WTC11 (cell line): Measurements from ENCODE around the gene ASXL3. TPM values are rescaled to one million over a fixed set of nuclear protein-coding genes. Genes with fewer than 3 reads are reported as not detected.

Experiments used
- ATAC-seq: fragments of 200-7000 bp; cut with Tn5 transposase; 2 replicates; pipeline ENCODE4 v1.10.0; 2021; ENCODE audit warnings: mild to moderate bottlenecking, moderate library complexity
- CTCF ChIA-PET: fragments of 300-600 bp; sonication (Branson Sonifier 250); formaldehyde crosslinking; loops from one replicate; lab custom pipeline; 2021; ENCODE audit warnings: antibody characterized with exemption; lab: Charles Lee
- POLR2A ChIA-PET: fragments of 350-600 bp; sonication (Branson Sonifier 250); formaldehyde crosslinking; loops from one replicate; lab custom pipeline; 2021; ENCODE audit warnings: antibody characterized with exemption; lab: Charles Lee
- DNase-seq: peaks from one replicate; pipeline ENCODE4 v3.0.0; 2021; ENCODE audit warnings: low spot score
- H3K27ac Mint-ChIP-seq: 2 replicates; pipeline ENCODE4 v1.8.0; 2021; ENCODE audit warnings: mixed read lengths
- H3K27me3 Mint-ChIP-seq: 2 replicates; pipeline ENCODE4 v1.8.0; 2021; ENCODE audit warnings: low read depth, mild to moderate bottlenecking, moderate library complexity, mixed read lengths
- H3K36me3 Mint-ChIP-seq: 2 replicates; pipeline ENCODE4 v1.8.0; 2021; ENCODE audit warnings: mixed read lengths
- H3K4me1 Mint-ChIP-seq: 2 replicates; pipeline ENCODE4 v1.8.0; 2022; ENCODE audit warnings: mixed read lengths
- H3K4me3 Mint-ChIP-seq: 2 replicates; pipeline ENCODE4 v1.8.0; 2021; ENCODE audit warnings: mild to moderate bottlenecking, moderate library complexity, mixed read lengths
- H3K9me3 Mint-ChIP-seq: 2 replicates; pipeline ENCODE4 v1.8.0; 2021; ENCODE audit warnings: mixed read lengths
- E2F1 ChIP-seq: sonication (generic); formaldehyde crosslinking; IDR thresholded peaks from 2 replicates; pipeline ENCODE4 v1.8.0; 2022; ENCODE audit warnings: mild to moderate bottlenecking, missing genetic modification reagents
- E2F5 ChIP-seq: sonication (generic); formaldehyde crosslinking; IDR thresholded peaks from 2 replicates; pipeline ENCODE4 v1.8.1; 2022; ENCODE audit warnings: mild to moderate bottlenecking, moderate library complexity, missing genetic modification reagents
- GRHL2 ChIP-seq: fragments of 250-450 bp; sonication (Bioruptor Pico); IDR thresholded peaks from 2 replicates; pipeline ENCODE4 v1.8.0; 2022; ENCODE audit warnings: mild to moderate bottlenecking, moderate library complexity; ENCODE audit not compliant: insufficient replicate concordance, severe bottlenecking
- GTF2I ChIP-seq: fragments of 250-450 bp; sonication (Bioruptor Pico); conservative IDR thresholded peaks from 2 replicates; pipeline ENCODE4 v1.4.0; 2021; ENCODE audit warnings: mild to moderate bottlenecking
- HMGXB4 ChIP-seq: sonication (generic); formaldehyde crosslinking; IDR thresholded peaks from 2 replicates; pipeline ENCODE4 v1.8.1; 2023; ENCODE audit warnings: mild to moderate bottlenecking, moderate library complexity, missing genetic modification reagents
- NFE2L1 ChIP-seq: sonication (generic); formaldehyde crosslinking; IDR thresholded peaks from 2 replicates; pipeline ENCODE4 v1.8.1; 2023; ENCODE audit warnings: missing genetic modification reagents
- SMAD3 ChIP-seq: sonication (generic); formaldehyde crosslinking; IDR thresholded peaks from 2 replicates; pipeline ENCODE4 v1.8.0; 2022; ENCODE audit warnings: missing genetic modification reagents, mild to moderate bottlenecking, borderline replicate concordance
- SP1 ChIP-seq: sonication (generic); formaldehyde crosslinking; conservative IDR thresholded peaks from 2 replicates; pipeline ENCODE4 v1.8.1; 2022; ENCODE audit warnings: missing genetic modification reagents
- TP53 ChIP-seq: sonication (generic); formaldehyde crosslinking; IDR thresholded peaks from 2 replicates; pipeline ENCODE4 v1.8.1; 2023; ENCODE audit warnings: mild to moderate bottlenecking, missing genetic modification reagents
- ZBTB21 ChIP-seq: sonication (generic); formaldehyde crosslinking; IDR thresholded peaks from 2 replicates; pipeline ENCODE4 v1.8.1; 2023; ENCODE audit warnings: mild to moderate bottlenecking, missing genetic modification reagents, borderline replicate concordance
- ZNF219 ChIP-seq: sonication (generic); formaldehyde crosslinking; IDR thresholded peaks from 2 replicates; pipeline ENCODE4 v1.8.0; 2023; ENCODE audit warnings: missing genetic modification reagents, mild to moderate bottlenecking, borderline replicate concordance
- total RNA-seq: library from RNA; stranded (reverse); gene quantifications from 3 replicates; pipeline ENCODE4 v1.2.3, GENCODE V29; 2021
- TF ChIP-seq, protein P1 (sequence below): sonication (generic); formaldehyde crosslinking; IDR thresholded peaks from 2 replicates; pipeline ENCODE4 v1.8.1; 2023; ENCODE audit warnings: mild to moderate bottlenecking, missing genetic modification reagents
- TF ChIP-seq, protein P2 (sequence below): sonication (generic); formaldehyde crosslinking; IDR thresholded peaks from 2 replicates; pipeline ENCODE4 v1.8.0; 2023; ENCODE audit warnings: mild to moderate bottlenecking, missing genetic modification reagents
- TF ChIP-seq, protein P3 (sequence below): sonication (generic); formaldehyde crosslinking; IDR thresholded peaks from 2 replicates; pipeline ENCODE4 v1.8.1; 2023; ENCODE audit warnings: mild to moderate bottlenecking, missing genetic modification reagents
- TF ChIP-seq, protein P4 (sequence below): sonication (generic); formaldehyde crosslinking; IDR thresholded peaks from 2 replicates; pipeline ENCODE4 v1.8.0; 2022; ENCODE audit warnings: mild to moderate bottlenecking, missing genetic modification reagents
- TF ChIP-seq, protein P5 (sequence below): sonication (generic); formaldehyde crosslinking; IDR thresholded peaks from 2 replicates; pipeline ENCODE4 v1.8.1; 2022; ENCODE audit warnings: low read depth, mild to moderate bottlenecking, moderate library complexity, missing genetic modification reagents, borderline replicate concordance

Gene ASXL3
- total RNA-seq, 1 experiment from 2014 or later = 0.35 TPM

GRCh38 chr18:33627114-33627513 lies 49.1 kb downstream of the ASXL3 start (continued):
- TF ChIP-seq, protein P1, sequence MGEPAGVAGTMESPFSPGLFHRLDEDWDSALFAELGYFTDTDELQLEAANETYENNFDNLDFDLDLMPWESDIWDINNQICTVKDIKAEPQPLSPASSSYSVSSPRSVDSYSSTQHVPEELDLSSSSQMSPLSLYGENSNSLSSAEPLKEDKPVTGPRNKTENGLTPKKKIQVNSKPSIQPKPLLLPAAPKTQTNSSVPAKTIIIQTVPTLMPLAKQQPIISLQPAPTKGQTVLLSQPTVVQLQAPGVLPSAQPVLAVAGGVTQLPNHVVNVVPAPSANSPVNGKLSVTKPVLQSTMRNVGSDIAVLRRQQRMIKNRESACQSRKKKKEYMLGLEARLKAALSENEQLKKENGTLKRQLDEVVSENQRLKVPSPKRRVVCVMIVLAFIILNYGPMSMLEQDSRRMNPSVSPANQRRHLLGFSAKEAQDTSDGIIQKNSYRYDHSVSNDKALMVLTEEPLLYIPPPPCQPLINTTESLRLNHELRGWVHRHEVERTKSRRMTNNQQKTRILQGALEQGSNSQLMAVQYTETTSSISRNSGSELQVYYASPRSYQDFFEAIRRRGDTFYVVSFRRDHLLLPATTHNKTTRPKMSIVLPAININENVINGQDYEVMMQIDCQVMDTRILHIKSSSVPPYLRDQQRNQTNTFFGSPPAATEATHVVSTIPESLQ (CRISPR knock-in tag) = no peak
- TF ChIP-seq GTF2I (CRISPR knock-in tag) (no peak), TP53 (CRISPR knock-in tag) (no peak), NFE2L1 (CRISPR knock-in tag) (no peak), GRHL2 (CRISPR knock-in tag) (no peak), E2F1 (CRISPR knock-in tag) (no peak), SP1 (CRISPR knock-in tag) (no peak), SMAD3 (CRISPR knock-in tag) (no peak)
- TF ChIP-seq, protein P2, sequence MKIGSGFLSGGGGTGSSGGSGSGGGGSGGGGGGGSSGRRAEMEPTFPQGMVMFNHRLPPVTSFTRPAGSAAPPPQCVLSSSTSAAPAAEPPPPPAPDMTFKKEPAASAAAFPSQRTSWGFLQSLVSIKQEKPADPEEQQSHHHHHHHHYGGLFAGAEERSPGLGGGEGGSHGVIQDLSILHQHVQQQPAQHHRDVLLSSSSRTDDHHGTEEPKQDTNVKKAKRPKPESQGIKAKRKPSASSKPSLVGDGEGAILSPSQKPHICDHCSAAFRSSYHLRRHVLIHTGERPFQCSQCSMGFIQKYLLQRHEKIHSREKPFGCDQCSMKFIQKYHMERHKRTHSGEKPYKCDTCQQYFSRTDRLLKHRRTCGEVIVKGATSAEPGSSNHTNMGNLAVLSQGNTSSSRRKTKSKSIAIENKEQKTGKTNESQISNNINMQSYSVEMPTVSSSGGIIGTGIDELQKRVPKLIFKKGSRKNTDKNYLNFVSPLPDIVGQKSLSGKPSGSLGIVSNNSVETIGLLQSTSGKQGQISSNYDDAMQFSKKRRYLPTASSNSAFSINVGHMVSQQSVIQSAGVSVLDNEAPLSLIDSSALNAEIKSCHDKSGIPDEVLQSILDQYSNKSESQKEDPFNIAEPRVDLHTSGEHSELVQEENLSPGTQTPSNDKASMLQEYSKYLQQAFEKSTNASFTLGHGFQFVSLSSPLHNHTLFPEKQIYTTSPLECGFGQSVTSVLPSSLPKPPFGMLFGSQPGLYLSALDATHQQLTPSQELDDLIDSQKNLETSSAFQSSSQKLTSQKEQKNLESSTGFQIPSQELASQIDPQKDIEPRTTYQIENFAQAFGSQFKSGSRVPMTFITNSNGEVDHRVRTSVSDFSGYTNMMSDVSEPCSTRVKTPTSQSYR (CRISPR knock-in tag) = no peak
- TF ChIP-seq, protein P3, sequence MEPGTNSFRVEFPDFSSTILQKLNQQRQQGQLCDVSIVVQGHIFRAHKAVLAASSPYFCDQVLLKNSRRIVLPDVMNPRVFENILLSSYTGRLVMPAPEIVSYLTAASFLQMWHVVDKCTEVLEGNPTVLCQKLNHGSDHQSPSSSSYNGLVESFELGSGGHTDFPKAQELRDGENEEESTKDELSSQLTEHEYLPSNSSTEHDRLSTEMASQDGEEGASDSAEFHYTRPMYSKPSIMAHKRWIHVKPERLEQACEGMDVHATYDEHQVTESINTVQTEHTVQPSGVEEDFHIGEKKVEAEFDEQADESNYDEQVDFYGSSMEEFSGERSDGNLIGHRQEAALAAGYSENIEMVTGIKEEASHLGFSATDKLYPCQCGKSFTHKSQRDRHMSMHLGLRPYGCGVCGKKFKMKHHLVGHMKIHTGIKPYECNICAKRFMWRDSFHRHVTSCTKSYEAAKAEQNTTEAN (CRISPR knock-in tag) = no peak
- TF ChIP-seq, protein P4, sequence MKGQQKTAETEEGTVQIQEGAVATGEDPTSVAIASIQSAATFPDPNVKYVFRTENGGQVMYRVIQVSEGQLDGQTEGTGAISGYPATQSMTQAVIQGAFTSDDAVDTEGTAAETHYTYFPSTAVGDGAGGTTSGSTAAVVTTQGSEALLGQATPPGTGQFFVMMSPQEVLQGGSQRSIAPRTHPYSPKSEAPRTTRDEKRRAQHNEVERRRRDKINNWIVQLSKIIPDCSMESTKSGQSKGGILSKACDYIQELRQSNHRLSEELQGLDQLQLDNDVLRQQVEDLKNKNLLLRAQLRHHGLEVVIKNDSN (CRISPR knock-in tag) = no peak

GRCh38 chr18:33630476-33630875 lies 52.5 kb downstream of the ASXL3 start:
- POLR2A ChIA-PET = no interaction called here

More at GRCh38 chr18:33630476-33630875, 52.5 kb downstream of the ASXL3 start:
- DNase-seq = no peak
- 0 out of 2 replicates have a peak, but pooled peaks cover 3% of the 10 kb centered on the region for H3K4me1 Mint-ChIP-seq
- TF ChIP-seq HMGXB4 (CRISPR knock-in tag) = no peak
- TF ChIP-seq, protein P5, sequence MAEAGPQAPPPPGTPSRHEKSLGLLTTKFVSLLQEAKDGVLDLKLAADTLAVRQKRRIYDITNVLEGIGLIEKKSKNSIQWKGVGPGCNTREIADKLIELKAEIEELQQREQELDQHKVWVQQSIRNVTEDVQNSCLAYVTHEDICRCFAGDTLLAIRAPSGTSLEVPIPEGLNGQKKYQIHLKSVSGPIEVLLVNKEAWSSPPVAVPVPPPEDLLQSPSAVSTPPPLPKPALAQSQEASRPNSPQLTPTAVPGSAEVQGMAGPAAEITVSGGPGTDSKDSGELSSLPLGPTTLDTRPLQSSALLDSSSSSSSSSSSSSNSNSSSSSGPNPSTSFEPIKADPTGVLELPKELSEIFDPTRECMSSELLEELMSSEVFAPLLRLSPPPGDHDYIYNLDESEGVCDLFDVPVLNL (CRISPR knock-in tag) = no peak
- no peak for TF ChIP-seq E2F5 (CRISPR knock-in tag)
- TF ChIP-seq ZBTB21 (CRISPR knock-in tag) = no peak
- no peak for TF ChIP-seq ZNF219
- TF ChIP-seq, all 79 proteins: peak for 0
- Mint-ChIP-seq H3K36me3 (no peaks in the 10 kb centered on the region), H3K9me3 (no peaks in the 10 kb centered on the region), H3K27me3 (no peaks in the 10 kb centered on the region), H3K27ac (no peak overlapping the region), H3K4me3 (no peak overlapping the region)
- no peak for ATAC-seq
- CTCF ChIA-PET = no interaction called here
